Activated naive CD4-positive, alpha-beta T cell treated with anti-CD3 and anti-CD28 coated beads for 36 hours (primary cell): ENCODE results near the gene EDN2. TPM values are rescaled to one million over a fixed set of nuclear protein-coding genes. Genes with fewer than 3 reads are reported as not detected.

ENCODE experiments used
- CTCF ChIA-PET: fragments of 350-600 bp; sonication (Branson Sonifier 250); formaldehyde crosslinking; loops from one replicate; lab custom pipeline; 2021; ENCODE audit warnings: antibody characterized with exemption; lab: Charles Lee
- DNase-seq: peaks from one replicate; pipeline ENCODE4 v3.0.0-alpha.2; 2020
- H3K27ac Mint-ChIP-seq: one replicate; pipeline ENCODE4 v1.8.0; 2021; ENCODE audit warnings: mild to moderate bottlenecking, mixed read lengths
- H3K27me3 Mint-ChIP-seq: one replicate; pipeline ENCODE4 v1.8.0; 2021; ENCODE audit warnings: low read depth, mixed read lengths
- H3K36me3 Mint-ChIP-seq: one replicate; pipeline ENCODE4 v1.8.0; 2021; ENCODE audit warnings: low read depth, mixed read lengths
- H3K4me1 Mint-ChIP-seq: one replicate; pipeline ENCODE4 v1.8.0; 2021; ENCODE audit warnings: low read depth, mixed read lengths
- H3K4me3 Mint-ChIP-seq: one replicate; pipeline ENCODE4 v1.8.0; 2021; ENCODE audit warnings: mild to moderate bottlenecking, moderate library complexity, mixed read lengths
- H3K9me3 Mint-ChIP-seq: one replicate; pipeline ENCODE4 v1.8.0; 2021; ENCODE audit warnings: mixed read lengths
- intact Hi-C: fragments of 100-400 bp; cut with micrococcal nuclease; formaldehyde crosslinking; loops from one replicate; pipeline ENCODE4 v1.15.1; 2023
- total RNA-seq, 2 experiments: library from RNA; stranded (reverse); gene quantifications; one replicate each; pipeline ENCODE4 v1.2.3, GENCODE V29; 2021

EDN2 gene
- total RNA-seq, 2 experiments from 2014 or later: not detected

GRCh38 chr1:41463516-41463915 lies 21.0 kb downstream of the EDN2 start:
- Mint-ChIP-seq H3K27me3 (no peaks in the 10 kb centered on the region), H3K4me3 (no peak overlapping the region), H3K36me3 (no peaks in the 10 kb centered on the region), H3K27ac (no peak overlapping the region), H3K9me3 (no peaks in the 10 kb centered on the region), H3K4me1 (no peaks in the 10 kb centered on the region)
- DNase-seq: no peak
- CTCF ChIA-PET: no interaction called here
- intact Hi-C loops: no loop called here

- no peaks in the 10 kb centered on the region for H3K9me3 Mint-ChIP-seq
- no peak for DNase-seq
- CTCF ChIA-PET: no interaction called here
- H3K4me3 Mint-ChIP-seq: no peak overlapping the region
- H3K27me3 Mint-ChIP-seq: no peaks in the 10 kb centered on the region
- no peaks in the 10 kb centered on the region for H3K36me3 Mint-ChIP-seq
- intact Hi-C loops: no loop called here
- no peak overlapping the region for H3K27ac Mint-ChIP-seq
- no peaks in the 10 kb centered on the region for H3K4me1 Mint-ChIP-seq
Measured at GRCh38 chr1:41462680-41463004, 21.8 kb downstream of the EDN2 start.

- no peak for DNase-seq
- Mint-ChIP-seq H3K36me3 (no peaks in the 10 kb centered on the region), H3K27me3 (no peaks in the 10 kb centered on the region), H3K9me3 (no peaks in the 10 kb centered on the region), H3K4me1 (no peaks in the 10 kb centered on the region), H3K4me3 (no peak overlapping the region), H3K27ac (no peak overlapping the region)
- CTCF ChIA-PET: interaction anchor here (0.6 kb wide), 1 partner anchor 128 kb away, joined by 3 read pairs; no protein-coding TSS in a partner anchor
- intact Hi-C loops: no loop called here
Measured at GRCh38 chr1:41461790-41462679, 22.4 kb downstream of the EDN2 start.

GRCh38 chr1:41456847-41457540 lies 27.5 kb downstream of the EDN2 start:
- no peak overlapping the region for H3K27ac Mint-ChIP-seq
- no peak overlapping the region for H3K4me3 Mint-ChIP-seq
- intact Hi-C loops: no loop called here
- H3K27me3 Mint-ChIP-seq: no peaks in the 10 kb centered on the region
- H3K36me3 Mint-ChIP-seq: no peaks in the 10 kb centered on the region
- no peak for DNase-seq
- no peaks in the 10 kb centered on the region for H3K4me1 Mint-ChIP-seq
- CTCF ChIA-PET: interaction anchor here (1.0 kb wide), 1 partner anchor 12 kb away, joined by 3 read pairs; no protein-coding TSS in a partner anchor
- no peaks in the 10 kb centered on the region for H3K9me3 Mint-ChIP-seq

- intact Hi-C loops: no loop called here
- H3K27ac Mint-ChIP-seq: no peak overlapping the region
- CTCF ChIA-PET: interaction anchor here (1.0 kb wide), 1 partner anchor 11 kb away, joined by 3 read pairs; no protein-coding TSS in a partner anchor
- no peaks in the 10 kb centered on the region for H3K36me3 Mint-ChIP-seq
- no peak for DNase-seq
- H3K4me3 Mint-ChIP-seq: no peak overlapping the region
- no peaks in the 10 kb centered on the region for H3K9me3 Mint-ChIP-seq
- H3K27me3 Mint-ChIP-seq: no peaks in the 10 kb centered on the region
- H3K4me1 Mint-ChIP-seq: no peaks in the 10 kb centered on the region
Measured at GRCh38 chr1:41455479-41456332, 28.8 kb downstream of the EDN2 start.

GRCh38 chr1:41454406-41454805 lies 30.1 kb downstream of the EDN2 start:
- H3K4me3 Mint-ChIP-seq: no peak overlapping the region
- CTCF ChIA-PET: interaction anchor here (0.5 kb wide), 1 partner anchor 10 kb away, joined by 3 read pairs; no protein-coding TSS in a partner anchor
- H3K36me3 Mint-ChIP-seq: no peaks in the 10 kb centered on the region
- H3K27me3 Mint-ChIP-seq: no peaks in the 10 kb centered on the region
- no peak for DNase-seq
- no peaks in the 10 kb centered on the region for H3K9me3 Mint-ChIP-seq
- H3K27ac Mint-ChIP-seq: no peak overlapping the region
- intact Hi-C loops: no loop called here
- H3K4me1 Mint-ChIP-seq: no peaks in the 10 kb centered on the region

- Mint-ChIP-seq H3K27ac (no peak overlapping the region), H3K4me3 (no peak overlapping the region), H3K9me3 (no peaks in the 10 kb centered on the region), H3K27me3 (no peaks in the 10 kb centered on the region), H3K4me1 (no peaks in the 10 kb centered on the region), H3K36me3 (no peaks in the 10 kb centered on the region)
- intact Hi-C loops: no loop called here
- CTCF ChIA-PET: no interaction called here
- no peak for DNase-seq
Measured at GRCh38 chr1:41452704-41453290, 31.7 kb downstream of the EDN2 start.

GRCh38 chr1:41450747-41451285 lies 33.7 kb downstream of the EDN2 start:
- H3K4me3 Mint-ChIP-seq: no peak overlapping the region
- no peaks in the 10 kb centered on the region for H3K9me3 Mint-ChIP-seq

GRCh38 chr1:41449326-41449921 lies 35.1 kb downstream of the EDN2 start:
- CTCF ChIA-PET: interaction anchor here (0.7 kb wide), 1 partner anchor 18 kb away, joined by 3 read pairs; no protein-coding TSS in a partner anchor
- Mint-ChIP-seq H3K9me3 (peaks cover 2% of the 10 kb centered on the region), H3K4me1 (no peaks in the 10 kb centered on the region), H3K27me3 (no peaks in the 10 kb centered on the region), H3K27ac (no peak overlapping the region), H3K36me3 (no peaks in the 10 kb centered on the region), H3K4me3 (no peak overlapping the region)
- intact Hi-C loops: no loop called here
- DNase-seq: no peak

More at GRCh38 chr1:41450747-41451285, 33.7 kb downstream of the EDN2 start:
- H3K27me3 Mint-ChIP-seq: no peaks in the 10 kb centered on the region
- intact Hi-C loops: no loop called here
- H3K27ac Mint-ChIP-seq: no peak overlapping the region
- no peaks in the 10 kb centered on the region for H3K36me3 Mint-ChIP-seq
- no peaks in the 10 kb centered on the region for H3K4me1 Mint-ChIP-seq
- CTCF ChIA-PET: interaction anchor here (0.9 kb wide), 1 partner anchor 13 kb away, joined by 3 read pairs; no protein-coding TSS in a partner anchor
- DNase-seq: no peak

GRCh38 chr1:41448821-41449220 lies 35.7 kb downstream of the EDN2 start:
- DNase-seq: no peak
- intact Hi-C loops: no loop called here
- no peak overlapping the region for H3K27ac Mint-ChIP-seq

More at GRCh38 chr1:41448821-41449220, 35.7 kb downstream of the EDN2 start:
- Mint-ChIP-seq H3K27me3 (no peaks in the 10 kb centered on the region), H3K4me1 (no peaks in the 10 kb centered on the region), H3K36me3 (no peaks in the 10 kb centered on the region), H3K4me3 (no peak overlapping the region), H3K9me3 (peaks cover 6% of the 10 kb centered on the region)
- CTCF ChIA-PET: interaction anchor here (0.7 kb wide), 1 partner anchor 16 kb away, joined by 3 read pairs; no protein-coding TSS in a partner anchor
